Endothelial cell of umbilical vein (primary cell): ENCODE results near the gene SLC30A10. TPM values are rescaled to one million over a fixed set of nuclear protein-coding genes. Genes with fewer than 3 reads are reported as not detected.

Experiments used
- BruUV-seq: library from RNA; stranded (reverse); fragments of 400-500 nt; replicated peaks from 2 replicates; lab custom pipeline; 2021; lab: Mats Ljungman, UMichigan
- CTCF ChIA-PET: fragments of 300-600, 350-600 bp; sonication (Branson Sonifier 250); formaldehyde crosslinking; loops from one replicate; lab custom pipeline; 2021; ENCODE audit warnings: antibody characterized with exemption, inconsistent platforms; lab: Charles Lee
- POLR2A ChIA-PET: fragments of 300-600, 350-600 bp; sonication (Branson Sonifier 250); formaldehyde crosslinking; loops from one replicate; lab custom pipeline; 2021; ENCODE audit warnings: antibody characterized with exemption, inconsistent platforms; lab: Charles Lee
- DNase-seq: peaks from one replicate; pipeline ENCODE4 v3.0.0-alpha.2; 2011; ENCODE audit warnings: low read depth, low spot score
- FAIRE-seq: peaks from 2 replicates; lab custom pipeline; 2011; peaks lifted over from hg19 to GRCh38; lab: Jason Lieb, UNC
- H2AFZ ChIP-seq: 2 replicates; pipeline ENCODE4 v1.6.0; 2012; ENCODE audit warnings: low read depth, low read length, control low read depth, inconsistent platforms
- H3K27ac ChIP-seq: 2 replicates; pipeline ENCODE4 v1.5.1; 2011; ENCODE audit warnings: low read depth, mild to moderate bottlenecking, control low read depth, low read length, moderate library complexity; ENCODE audit not compliant: insufficient read depth
- H3K27me3 ChIP-seq, 2 experiments: 2 replicates each; pipeline versions ENCODE4 v1.6.0 to v1.6.1; 2011; ENCODE audit warnings: low read length in 2 of 2, mixed read lengths in 1 of 2; ENCODE audit not compliant: control insufficient read depth in 2 of 2, insufficient read depth in 2 of 2
- H3K36me3 ChIP-seq, 2 experiments: 2 replicates in 1 of 2; 3 replicates in 1 of 2; pipeline ENCODE4 v1.5.1; 2011; ENCODE audit warnings: low read length in 2 of 2, mild to moderate bottlenecking in 1 of 2, moderate library complexity in 1 of 2; ENCODE audit not compliant: control insufficient read depth in 2 of 2, insufficient read depth in 2 of 2; ENCODE audit errors: extremely low read depth in 1 of 2
- H3K4me1 ChIP-seq: 3 replicates; pipeline ENCODE4 v1.5.1; 2011; ENCODE audit warnings: mild to moderate bottlenecking, low read length; ENCODE audit not compliant: control insufficient read depth, insufficient read depth; ENCODE audit errors: extremely low read depth
- H3K4me2 ChIP-seq: 2 replicates; pipeline ENCODE4 v1.6.1; 2011; ENCODE audit warnings: low read length, control low read depth, mixed read lengths; ENCODE audit not compliant: insufficient read depth
- H3K4me3 ChIP-seq, 3 experiments: fragments of 200-600 bp in 1 of 3; sonication (generic), shearing (Covaris generic) in 1 of 3; replicated peaks in 1 of 3; 2 replicates each; pipeline ENCODE4 v1.5.1; 2011 to 2016; ENCODE audit warnings: control low read depth in 3 of 3, low read length in 3 of 3, mild to moderate bottlenecking in 2 of 3, inconsistent platforms in 1 of 3, low read depth in 1 of 3, moderate library complexity in 1 of 3; ENCODE audit not compliant: insufficient read depth in 1 of 3
- H3K79me2 ChIP-seq: 2 replicates; pipeline ENCODE4 v1.6.0; 2012; ENCODE audit warnings: low read length, inconsistent platforms; ENCODE audit not compliant: control insufficient read depth, insufficient read depth
- H3K9ac ChIP-seq: replicated peaks from 2 replicates; pipeline ENCODE3; 2011; ENCODE audit warnings: low read length, control low read depth; ENCODE audit not compliant: insufficient read depth; ENCODE audit errors: extremely low read depth
- H3K9me1 ChIP-seq: replicated peaks from 3 replicates; pipeline ENCODE4 v1.6.0; 2011; ENCODE audit warnings: mild to moderate bottlenecking, low read length; ENCODE audit not compliant: control insufficient read depth, insufficient read depth; ENCODE audit errors: extremely low read depth
- H3K9me3 ChIP-seq: replicated peaks from 2 replicates; pipeline ENCODE4 v1.5.1; 2012; ENCODE audit warnings: low read length, inconsistent platforms; ENCODE audit not compliant: control insufficient read depth, insufficient read depth
- H4K20me1 ChIP-seq: replicated peaks from 2 replicates; pipeline ENCODE3; 2011; ENCODE audit warnings: mild to moderate bottlenecking, low read length; ENCODE audit not compliant: control insufficient read depth, insufficient read depth; ENCODE audit errors: extremely low read depth
- EZH2 ChIP-seq: IDR thresholded peaks from 2 replicates; pipeline ENCODE4 v1.6.1; 2012; ENCODE audit warnings: borderline replicate concordance, low read depth, mild to moderate bottlenecking, moderate library complexity, low read length, inconsistent platforms; ENCODE audit not compliant: severe bottlenecking
- FOS ChIP-seq: IDR thresholded peaks from 2 replicates; pipeline ENCODE4 v1.6.1; 2011; ENCODE audit warnings: mild to moderate bottlenecking, low read length, moderate library complexity, borderline replicate concordance; ENCODE audit not compliant: insufficient read depth
- GATA2 ChIP-seq: IDR thresholded peaks from 2 replicates; pipeline ENCODE4 v1.7.0; 2011; ENCODE audit warnings: low read depth, mild to moderate bottlenecking, moderate library complexity, mixed read lengths, low read length; ENCODE audit not compliant: insufficient read length, insufficient read depth
- JUN ChIP-seq: IDR thresholded peaks from 2 replicates; pipeline ENCODE4 v1.6.1; 2011; ENCODE audit warnings: borderline replicate concordance, low read depth; ENCODE audit not compliant: insufficient read length, insufficient read depth
- MAX ChIP-seq: IDR thresholded peaks from 2 replicates; pipeline ENCODE4 v1.6.1; 2011; ENCODE audit not compliant: insufficient read depth, insufficient read length
- MYC ChIP-seq: IDR thresholded peaks from one replicate; pipeline ENCODE4 v1.6.1; 2011; ENCODE audit warnings: mild to moderate bottlenecking, low read depth, low read length
- POLR2A ChIP-seq: IDR thresholded peaks from 2 replicates; pipeline ENCODE4 v1.6.1; 2012; ENCODE audit warnings: low read depth, mild to moderate bottlenecking, control low read depth, low read length
- POLR2AphosphoS5 ChIP-seq: IDR thresholded peaks from 2 replicates; pipeline ENCODE4 v1.6.1; 2012; ENCODE audit warnings: low read depth, mild to moderate bottlenecking, control low read depth, low read length, moderate library complexity; ENCODE audit not compliant: insufficient read depth
- dilution Hi-C: fragments of 300-500 bp; cut with MboI; formaldehyde crosslinking; loops from one replicate; pipeline ENCODE4 v1.15.0; 2019; ENCODE audit warnings: low sequenced_read_pairs; ENCODE audit not compliant: extremely low pct_ligation_motif_present
- intact Hi-C: fragments of 100-400 bp; cut with micrococcal nuclease; formaldehyde crosslinking; loops from one replicate; pipeline ENCODE4 v1.10.0; 2022
- polyA plus RNA-seq, 4 experiments: library from polyadenylated mRNA; depleted of rRNA in 3 of 4; stranded (reverse) in 3 of 4; unstranded in 1 of 4; fragments of >200 nt; gene quantifications; 2 replicates each; pipeline versions ENCODE4 v1.2.1 to v1.2.3, GENCODE V29; 2011 to 2012; ENCODE audit warnings: missing spikeins in 1 of 4
- total RNA-seq: library from RNA; stranded (reverse); gene quantifications from 2 replicates; pipeline ENCODE4 v1.2.3, GENCODE V29; 2021
- TF ChIP-seq, protein P1 (sequence below), 2 donors: IDR thresholded peaks; 1 replicate in 1 of 2; 2 replicates in 1 of 2; pipeline ENCODE4 v1.5.1; 2011; ENCODE audit warnings: low read length in 2 of 2, mild to moderate bottlenecking in 2 of 2, moderate library complexity in 2 of 2, control low read depth in 1 of 2, inconsistent platforms in 1 of 2, low read depth in 1 of 2; ENCODE audit not compliant: insufficient read depth in 1 of 2; ENCODE audit errors: extremely low read depth in 1 of 2

SLC30A10 gene
- total and polyA plus RNA-seq, 2 donors (not counting 3 experiments of a cell fraction or from before 2014, with no cell fraction given) = not detected

DNA sequence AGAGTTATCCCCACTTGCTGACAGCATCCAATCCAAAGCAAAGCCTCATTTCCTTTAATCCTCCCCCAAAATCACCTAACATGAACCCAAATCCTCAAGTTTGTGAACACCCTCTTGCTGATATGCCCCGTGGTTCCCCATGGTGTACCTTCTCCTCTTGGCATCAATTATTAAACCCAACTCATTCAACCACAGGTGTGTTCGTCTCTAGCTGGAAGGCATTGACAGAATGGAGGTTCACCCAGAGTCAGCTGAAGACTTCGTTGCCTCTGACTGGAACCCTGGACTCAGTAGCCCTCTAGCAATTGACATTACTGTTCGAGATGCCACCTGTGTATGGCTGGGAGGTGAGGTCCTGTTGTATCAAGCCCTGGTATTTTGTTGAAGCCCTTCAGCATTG lies 22.8 kb downstream of the SLC30A10 start:
- intact Hi-C loops = no loop called here
- Histone ChIP-seq H3K79me2 (no peaks in the 10 kb centered on the region), H3K9ac (no peak overlapping the region), H3K4me3 (no peak overlapping the region), H3K9me3 (no peaks in the 10 kb centered on the region), H3K36me3 (no peaks in the 10 kb centered on the region), H4K20me1 (no peaks in the 10 kb centered on the region), H3K27ac (no peak overlapping the region), H2AFZ (no peak overlapping the region), H3K27me3 (no peaks in the 10 kb centered on the region), H3K4me1 (no peaks in the 10 kb centered on the region), H3K4me2 (no peak overlapping the region), H3K9me1 (no peaks in the 10 kb centered on the region)
- CTCF ChIA-PET = no interaction called here
- DNase-seq = no peak
- dilution Hi-C loops = no loop called here
- no TSS peak for BruUV-seq
- POLR2A ChIA-PET = no interaction called here
- no peak for FAIRE-seq
- TF ChIP-seq MYC = no peak
- no peak for TF ChIP-seq EZH2
- no peak for TF ChIP-seq POLR2A
- no peak for TF ChIP-seq FOS
- TF ChIP-seq MAX = no peak
- TF ChIP-seq, protein P1, sequence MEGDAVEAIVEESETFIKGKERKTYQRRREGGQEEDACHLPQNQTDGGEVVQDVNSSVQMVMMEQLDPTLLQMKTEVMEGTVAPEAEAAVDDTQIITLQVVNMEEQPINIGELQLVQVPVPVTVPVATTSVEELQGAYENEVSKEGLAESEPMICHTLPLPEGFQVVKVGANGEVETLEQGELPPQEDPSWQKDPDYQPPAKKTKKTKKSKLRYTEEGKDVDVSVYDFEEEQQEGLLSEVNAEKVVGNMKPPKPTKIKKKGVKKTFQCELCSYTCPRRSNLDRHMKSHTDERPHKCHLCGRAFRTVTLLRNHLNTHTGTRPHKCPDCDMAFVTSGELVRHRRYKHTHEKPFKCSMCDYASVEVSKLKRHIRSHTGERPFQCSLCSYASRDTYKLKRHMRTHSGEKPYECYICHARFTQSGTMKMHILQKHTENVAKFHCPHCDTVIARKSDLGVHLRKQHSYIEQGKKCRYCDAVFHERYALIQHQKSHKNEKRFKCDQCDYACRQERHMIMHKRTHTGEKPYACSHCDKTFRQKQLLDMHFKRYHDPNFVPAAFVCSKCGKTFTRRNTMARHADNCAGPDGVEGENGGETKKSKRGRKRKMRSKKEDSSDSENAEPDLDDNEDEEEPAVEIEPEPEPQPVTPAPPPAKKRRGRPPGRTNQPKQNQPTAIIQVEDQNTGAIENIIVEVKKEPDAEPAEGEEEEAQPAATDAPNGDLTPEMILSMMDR (IDR thresholded peaks at IDR 0.05; ENCODE audit: extremely low read depth in 1 of 2, insufficient read depth in 1 of 2, low read depth in 1 of 2, low read length in 2 of 2) = no peak
- no peak for TF ChIP-seq GATA2
- TF ChIP-seq JUN = no peak
- TF ChIP-seq POLR2AphosphoS5 = no peak
